Measurements from ENCODE around the gene MARK4. TPM values are rescaled to one million over a fixed set of nuclear protein-coding genes. Genes with fewer than 3 reads are reported as not detected.
"Not testable (repeated sequence)": the region's sequence is repeated elsewhere in the genome, so short reads cannot be mapped to it uniquely, and the experiment has no call there.

Gene MARK4
- total RNA-seq, 1 donor from 2014 or later, result 47.3 TPM

DNA sequence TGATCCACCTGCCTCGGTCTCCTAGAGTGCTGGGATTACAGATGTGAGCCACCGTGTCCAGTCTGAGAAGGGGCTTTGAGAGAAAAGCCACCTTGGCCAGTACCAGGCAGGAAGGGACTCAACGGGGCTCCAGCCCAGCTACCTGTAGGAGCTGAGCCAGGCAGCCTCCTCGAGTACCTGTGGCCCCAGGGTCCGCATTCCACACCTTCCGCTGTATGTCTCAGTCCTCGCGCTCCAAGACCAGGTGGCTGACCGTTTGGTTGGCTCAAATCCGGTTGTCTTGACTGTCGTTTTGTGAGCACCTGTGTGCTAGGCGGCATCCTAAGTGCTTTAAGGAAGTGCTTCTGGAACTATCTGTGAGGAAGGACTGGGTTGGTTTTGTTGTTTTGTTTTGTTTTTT is 16.2 kb downstream of the MARK4 start:
- H3K27me3 Mint-ChIP-seq, result no peaks in the 10 kb centered on the region
- DNase-seq (ENCODE audit: extremely low spot score, unreplicated experiment), result no peak
- peaks cover 5% of the 10 kb centered on the region for H3K36me3 Mint-ChIP-seq
- no peaks in the 10 kb centered on the region for H3K4me1 Mint-ChIP-seq (ENCODE audit: unreplicated experiment)
- no peak for TF ChIP-seq CTCF (conservative IDR thresholded peaks at IDR 0.05)
- H3K27ac Mint-ChIP-seq, result no peak overlapping the region
- no peaks in the 10 kb centered on the region for H3K9me3 Mint-ChIP-seq
- no peak overlapping the region for H3K4me3 Mint-ChIP-seq

DNA sequence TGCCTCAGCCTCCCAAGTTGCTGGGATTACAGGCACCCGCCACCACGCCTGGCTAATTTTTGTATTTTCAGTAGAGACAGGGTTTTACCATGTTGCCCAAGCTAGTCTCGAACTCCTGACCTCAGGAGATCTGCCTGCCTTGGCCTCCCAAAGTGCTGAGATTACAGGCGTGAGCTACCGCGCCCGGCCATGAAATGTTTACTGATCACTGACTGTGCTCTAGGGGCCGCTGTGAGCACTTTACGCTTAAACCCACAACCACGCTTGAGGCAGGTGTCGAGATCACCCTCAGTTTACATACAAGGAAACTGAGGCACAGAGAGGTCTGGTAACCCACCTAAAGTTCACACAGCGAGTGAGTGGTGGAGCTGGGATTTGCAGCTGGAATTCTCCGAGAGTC is 18.9 kb downstream of the MARK4 start:
- H3K36me3 Mint-ChIP-seq, result peaks cover 12% of the 10 kb centered on the region
- H3K4me3 Mint-ChIP-seq; H3K27ac Mint-ChIP-seq; H3K27me3 Mint-ChIP-seq; H3K9me3 Mint-ChIP-seq; DNase-seq (ENCODE audit: extremely low spot score, unreplicated experiment); H3K4me1 Mint-ChIP-seq (ENCODE audit: unreplicated experiment): not testable (repeated sequence)

GRCh38 chr19:45271098-45271734 is 20.1 kb downstream of the MARK4 start:
- H3K27me3 Mint-ChIP-seq, result no peaks in the 10 kb centered on the region
- no peak overlapping the region for H3K27ac Mint-ChIP-seq
- H3K4me3 Mint-ChIP-seq, result no peak overlapping the region
- DNase-seq (ENCODE audit: extremely low spot score, unreplicated experiment), result no peak
- H3K4me1 Mint-ChIP-seq (ENCODE audit: unreplicated experiment), result no peaks in the 10 kb centered on the region
- TF ChIP-seq CTCF (conservative IDR thresholded peaks at IDR 0.05), result no peak
- no peaks in the 10 kb centered on the region for H3K9me3 Mint-ChIP-seq
- H3K36me3 Mint-ChIP-seq, result peaks cover 7% of the 10 kb centered on the region

DNA sequence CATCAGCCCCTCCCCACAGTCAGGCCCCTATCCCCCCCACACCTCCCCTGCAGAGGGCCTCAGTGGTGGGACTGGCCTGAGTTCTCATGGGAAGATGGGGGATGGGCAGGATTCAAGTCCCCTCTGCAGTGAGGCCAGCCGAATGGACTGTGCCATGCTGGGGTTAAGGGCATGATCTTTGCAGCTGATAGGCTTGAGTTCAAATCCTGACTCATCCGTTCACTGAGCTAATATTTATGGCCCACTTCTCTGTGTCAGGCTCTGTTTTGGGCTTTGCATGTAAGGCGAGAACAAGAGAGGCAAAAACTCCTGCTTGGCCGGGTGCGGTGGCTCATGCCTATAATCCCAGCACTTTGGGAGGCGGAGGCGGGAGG is 20.7 kb downstream of the MARK4 start:
- Mint-ChIP-seq H3K4me3 (no peak overlapping the region), H3K27me3 (no peaks in the 10 kb centered on the region), H3K36me3 (peaks cover 7% of the 10 kb centered on the region), H3K9me3 (no peaks in the 10 kb centered on the region), H3K4me1 (ENCODE audit: unreplicated experiment) (no peaks in the 10 kb centered on the region), H3K27ac (no peak overlapping the region)
- DNase-seq (ENCODE audit: extremely low spot score, unreplicated experiment), result no peak
- no peak for TF ChIP-seq CTCF (conservative IDR thresholded peaks at IDR 0.05)

GRCh38 chr19:45273521-45273855 is 22.4 kb downstream of the MARK4 start:
- TF ChIP-seq CTCF (conservative IDR thresholded peaks at IDR 0.05), result no peak
- H3K9me3 Mint-ChIP-seq, result no peaks in the 10 kb centered on the region
- peaks cover 7% of the 10 kb centered on the region for H3K36me3 Mint-ChIP-seq
- H3K4me1 Mint-ChIP-seq (ENCODE audit: unreplicated experiment), result no peaks in the 10 kb centered on the region
- no peak for DNase-seq (ENCODE audit: extremely low spot score, unreplicated experiment)
- H3K27me3 Mint-ChIP-seq, result no peaks in the 10 kb centered on the region
- H3K27ac Mint-ChIP-seq, result no peak overlapping the region
- H3K4me3 Mint-ChIP-seq, result no peak overlapping the region

DNA sequence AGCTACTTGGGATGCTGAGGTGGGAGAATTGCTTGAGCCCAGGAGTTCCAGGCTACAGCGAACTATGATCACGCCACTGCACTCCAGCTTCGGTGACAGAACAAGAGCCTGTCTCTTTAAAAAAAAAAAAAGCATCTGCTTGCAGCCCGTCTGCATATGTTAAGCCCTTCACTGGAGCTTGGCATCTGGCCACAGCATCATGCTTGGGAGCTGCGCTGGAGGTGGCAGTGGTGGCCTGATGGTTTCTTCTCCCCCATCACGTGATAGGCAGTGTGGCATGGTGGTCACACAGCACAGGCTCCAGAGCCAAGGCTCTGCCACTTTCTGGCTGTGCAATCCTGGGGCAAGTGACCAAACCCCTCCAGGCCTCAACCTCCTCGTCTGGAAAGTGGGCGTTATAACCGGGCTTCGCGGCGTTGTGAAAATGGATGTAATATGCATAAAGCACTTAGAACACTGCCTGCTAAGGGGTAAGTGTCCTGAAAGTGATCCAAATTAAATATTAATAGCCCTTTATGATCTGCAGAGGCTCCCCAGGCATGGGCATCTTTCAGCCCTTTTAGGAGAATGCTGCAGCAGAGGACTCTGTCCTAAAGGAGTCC is 24.4 kb downstream of the MARK4 start:
- DNase-seq (ENCODE audit: extremely low spot score, unreplicated experiment), result no peak
- H3K27me3 Mint-ChIP-seq, result no peaks in the 10 kb centered on the region
- TF ChIP-seq CTCF (conservative IDR thresholded peaks at IDR 0.05), result no peak
- no peak overlapping the region for H3K4me3 Mint-ChIP-seq
- no peaks in the 10 kb centered on the region for H3K4me1 Mint-ChIP-seq (ENCODE audit: unreplicated experiment)
- H3K36me3 Mint-ChIP-seq, result peaks cover 7% of the 10 kb centered on the region
- no peak overlapping the region for H3K27ac Mint-ChIP-seq
- H3K9me3 Mint-ChIP-seq, result no peaks in the 10 kb centered on the region

All from type B pancreatic cell (in vitro differentiated cells).